K562 (cell line): ENCODE measurements around the gene HOXB7. TPM values are rescaled to one million over a fixed set of nuclear protein-coding genes. Genes with fewer than 3 reads are reported as not detected.

ENCODE experiments used
- ATAC-seq: fragments of 200-7000 bp; cut with Tn5 transposase; 3 replicates; pipeline ENCODE4 v1.9.1; 2020; ENCODE audit warnings: moderate library complexity
- BruUV-seq: library from RNA; stranded (reverse); fragments of 400-500 nt; replicated peaks from 2 replicates; lab custom pipeline; 2021; lab: Mats Ljungman, UMichigan
- CTCF ChIA-PET: fragments of 300-600 bp; formaldehyde crosslinking; extraction: SDS; loops from one replicate; lab custom pipeline; 2021; ENCODE audit warnings: low intra/inter-chr PET ratio; lab: Yijun Ruan, JAX
- POLR2A ChIA-PET: fragments of 300-600, 350-650 bp; sonication (Branson Sonifier 250); formaldehyde crosslinking; extraction: SDS; loops from one replicate; lab custom pipeline; 2021; ENCODE audit warnings: antibody characterized with exemption, inconsistent platforms; lab: Yijun Ruan, JAX
- DNase-seq, 4 experiments: peaks; one replicate each; pipeline versions ENCODE4 v3.0.0 to v3.0.0-alpha.2; 2011 to 2018; ENCODE audit warnings: low spot score in 3 of 4, mixed read lengths in 3 of 4; ENCODE audit errors: extremely low read depth in 1 of 4
- FAIRE-seq: peaks from 2 replicates; lab custom pipeline; 2011; peaks lifted over from hg19 to GRCh38; lab: Jason Lieb, UNC
- H2AFZ ChIP-seq: 2 replicates; pipeline ENCODE4 v1.6.0; 2011; ENCODE audit warnings: low read depth, low read length, control low read depth, inconsistent platforms
- H3K27ac ChIP-seq: fragments of 200-600 bp; 3 replicates; pipeline ENCODE4 v1.8.0; 2011; ENCODE audit warnings: low read depth, mild to moderate bottlenecking, control low read depth, inconsistent platforms, low read length, moderate library complexity, mixed read lengths; ENCODE audit errors: extremely low read depth
- H3K27me3 ChIP-seq, 2 experiments: fragments of 300-600 bp in 1 of 2; 2 replicates in 1 of 2; 3 replicates in 1 of 2; pipeline versions ENCODE4 v1.6.0 to v1.8.0; 2011; ENCODE audit warnings: inconsistent platforms in 2 of 2, low read length in 2 of 2, mild to moderate bottlenecking in 1 of 2, mixed read lengths in 1 of 2, moderate library complexity in 1 of 2; ENCODE audit not compliant: control insufficient read depth in 2 of 2, insufficient read depth in 2 of 2
- H3K36me3 ChIP-seq: fragments of 300-600 bp; 3 replicates; pipeline ENCODE4 v1.8.0; 2011; ENCODE audit warnings: mild to moderate bottlenecking, low read length, inconsistent platforms; ENCODE audit not compliant: control insufficient read depth, insufficient read depth
- H3K4me1 ChIP-seq, 2 experiments: fragments of 200-600 bp in 1 of 2; replicated peaks in 1 of 2; 2 replicates in 1 of 2; 3 replicates in 1 of 2; pipeline versions ENCODE4 v1.5.1 to v1.8.0; 2011; ENCODE audit warnings: inconsistent platforms in 2 of 2, low read length in 2 of 2, mild to moderate bottlenecking in 1 of 2, mixed read lengths in 1 of 2, moderate library complexity in 1 of 2; ENCODE audit not compliant: control insufficient read depth in 2 of 2, insufficient read depth in 2 of 2
- H3K4me2 ChIP-seq: 2 replicates; pipeline ENCODE4 v1.6.1; 2011; ENCODE audit warnings: low read length, control low read depth, inconsistent platforms, mixed read lengths; ENCODE audit not compliant: insufficient read depth
- H3K4me3 ChIP-seq: fragments of 200-600 bp; sonication (generic), shearing (Covaris generic); 2 replicates; pipeline ENCODE4 v1.5.1; 2016; ENCODE audit warnings: control low read depth, inconsistent platforms
- H3K79me2 ChIP-seq: fragments of 200-600 bp; 3 replicates; pipeline ENCODE4 v1.8.0; 2011; ENCODE audit warnings: low read length, inconsistent platforms; ENCODE audit not compliant: control insufficient read depth, insufficient read depth
- H3K9ac ChIP-seq, 2 experiments: 2 replicates each; pipeline versions ENCODE4 v1.6.0 to v1.6.1; 2011; ENCODE audit warnings: low read depth in 2 of 2, low read length in 2 of 2, control low read depth in 1 of 2, inconsistent platforms in 1 of 2, mild to moderate bottlenecking in 1 of 2, mixed read lengths in 1 of 2; ENCODE audit not compliant: insufficient read depth in 1 of 2
- H3K9me1 ChIP-seq: one replicate; pipeline ENCODE4 v1.6.0; 2011; ENCODE audit warnings: inconsistent platforms, mild to moderate bottlenecking, low read length, moderate library complexity; ENCODE audit not compliant: control insufficient read depth, insufficient read depth
- H3K9me3 ChIP-seq: replicated peaks from 2 replicates; pipeline ENCODE4 v1.5.1; 2011; ENCODE audit warnings: low read depth, low read length, inconsistent platforms; ENCODE audit not compliant: control insufficient read depth, insufficient read depth
- H4K20me1 ChIP-seq: replicated peaks from 2 replicates; pipeline ENCODE4 v1.6.1; 2011; ENCODE audit warnings: low read length, inconsistent platforms, mixed read lengths; ENCODE audit not compliant: control insufficient read depth, insufficient read depth
- BCOR ChIP-seq: fragments of 450-650 bp; IDR thresholded peaks from 2 replicates; pipeline ENCODE4 v1.6.1; 2016
- FOSL1 ChIP-seq: fragments of 200-800 bp; sonication (Bioruptor generic); conservative IDR thresholded peaks from 2 replicates; pipeline ENCODE4 v1.6.1; 2016; ENCODE audit warnings: missing genetic modification characterization, missing compliant biosample characterization
- HDAC2 ChIP-seq: fragments of 450-650 bp; IDR thresholded peaks from 2 replicates; pipeline ENCODE4 v1.6.1; 2016; ENCODE audit warnings: mild to moderate bottlenecking
- HNRNPLL ChIP-seq: fragments of 200-400 bp; formaldehyde crosslinking; IDR thresholded peaks from 2 replicates; pipeline ENCODE4 v1.6.1; 2017; ENCODE audit warnings: low read length, low read depth, mild to moderate bottlenecking; ENCODE audit not compliant: poor library complexity, severe bottlenecking
- KDM1A ChIP-seq, 2 experiments: fragments of 450-650 bp; IDR thresholded peaks; 2 replicates each; pipeline ENCODE4 v1.6.1; 2016; ENCODE audit warnings: mild to moderate bottlenecking in 2 of 2
- LCOR ChIP-seq: sonication (generic); formaldehyde crosslinking; IDR thresholded peaks from 2 replicates; pipeline ENCODE4 v1.8.0; 2022; ENCODE audit warnings: mild to moderate bottlenecking, missing genetic modification reagents
- MAFG ChIP-seq: fragments of 450-650 bp; conservative IDR thresholded peaks from 2 replicates; pipeline ENCODE4 v1.6.1; 2016; ENCODE audit warnings: missing genetic modification characterization, missing compliant biosample characterization
- NCOA2 ChIP-seq, 2 experiments: fragments of 450-650 bp; IDR thresholded peaks; 2 replicates each; pipeline ENCODE4 v1.6.1; 2018; ENCODE audit warnings: mild to moderate bottlenecking in 2 of 2, moderate library complexity in 1 of 2; ENCODE audit not compliant: partially characterized antibody in 2 of 2
- NR1H2 ChIP-seq: sonication (generic); formaldehyde crosslinking; IDR thresholded peaks from 2 replicates; pipeline ENCODE4 v1.4.0; 2020; ENCODE audit warnings: mild to moderate bottlenecking, missing genetic modification reagents
- PHF20 ChIP-seq: fragments of 450-650 bp; IDR thresholded peaks from 2 replicates; pipeline ENCODE4 v1.6.1; 2018; ENCODE audit not compliant: partially characterized antibody
- PTBP1 ChIP-seq: fragments of 200-400 bp; formaldehyde crosslinking; IDR thresholded peaks from 2 replicates; pipeline ENCODE4 v1.6.1; 2017; ENCODE audit warnings: low read depth, low read length
- RFX5 ChIP-seq: IDR thresholded peaks from 2 replicates; pipeline ENCODE4 v1.6.1; 2011; ENCODE audit warnings: low read depth, mild to moderate bottlenecking, improper control_type of control experiment, low read length
- SIRT6 ChIP-seq: IDR thresholded peaks from one replicate; pipeline ENCODE4 v1.6.1; 2012; ENCODE audit warnings: low read depth, mild to moderate bottlenecking, control low read depth, inconsistent platforms, low read length, moderate library complexity
- SMARCA5 ChIP-seq: fragments of 450-650 bp; IDR thresholded peaks from 2 replicates; pipeline ENCODE4 v1.6.1; 2016
- TAL1 ChIP-seq: fragments of 450-650 bp; IDR thresholded peaks from 2 replicates; pipeline ENCODE4 v1.6.1; 2016; ENCODE audit warnings: mild to moderate bottlenecking
- ZNF175 ChIP-seq: fragments of 200-800 bp; sonication (Bioruptor generic); IDR thresholded peaks from 2 replicates; pipeline ENCODE4 v1.6.1; 2016; ENCODE audit warnings: low read depth, mild to moderate bottlenecking, missing genetic modification characterization, missing compliant biosample characterization
- ZNF436 ChIP-seq: fragments of 250-450, 450-650 bp; sonication (Bioruptor Pico); formaldehyde crosslinking; IDR thresholded peaks from 2 replicates; pipeline ENCODE4 v1.7.0; 2020; ENCODE audit warnings: mild to moderate bottlenecking
- WGBS: fragments of 100-300 bp; shearing (Covaris generic); methylation state at CpG from one replicate; pipeline ENCODE4 v1.1.6; 2016; ENCODE audit warnings: low coverage, mixed read lengths; ENCODE audit not compliant: insufficient coverage; ENCODE audit errors: missing lambda C conversion rate; 5-methylcytosine and 5-hydroxymethylcytosine counted together
- in situ Hi-C: fragments of 300-500 bp; cut with MboI; formaldehyde crosslinking; loops from 4 replicates; pipeline ENCODE4 v1.15.0; 2018; ENCODE audit warnings: inconsistent platforms, mixed read lengths
- intact Hi-C: fragments of 100-400 bp; cut with micrococcal nuclease; formaldehyde crosslinking; loops from 2 replicates; pipeline ENCODE4 v1.14.2; 2022
- polyA plus RNA-seq, 8 experiments: library from polyadenylated mRNA; depleted of rRNA in 4 of 8; stranded (reverse) in 5 of 8; unstranded in 3 of 8; fragments of >200 nt; fragmentation: Nextera tagmentation in 2 of 8; fragmentation: Illumina TruSeq in 1 of 8; extraction: Ambion mirVana in 2 of 8; extraction: Trizol in 1 of 8; gene quantifications; 2 replicates each; pipeline versions ENCODE4 v1.2.1 to v1.2.3, GENCODE V29; 2011 to 2014; ENCODE audit warnings: inconsistent platforms in 1 of 8, missing spikeins in 1 of 8
- total RNA-seq, 7 experiments: library from RNA; depleted of rRNA in 6 of 7; stranded (reverse); fragments of >200 nt in 6 of 7; fragmentation: Illumina TruSeq in 2 of 7; extraction: Trizol in 2 of 7; gene quantifications; 2 replicates each; pipeline versions ENCODE4 v1.2.1 to v1.2.3, GENCODE V29; 2011 to 2021; ENCODE audit warnings: low replicate concordance in 1 of 7
- TF ChIP-seq, protein P1 (sequence below): fragments of 250-450 bp; sonication (Bioruptor Pico); IDR thresholded peaks from 2 replicates; pipeline ENCODE4 v1.5.1; 2021; ENCODE audit warnings: mild to moderate bottlenecking
- TF ChIP-seq, protein P2 (sequence below): fragments of 150-350 bp; IDR thresholded peaks from 2 replicates; pipeline ENCODE4 v1.6.1; 2014; ENCODE audit warnings: low read depth, mild to moderate bottlenecking, low read length, borderline replicate concordance

The HOXB7 gene
- total and polyA plus RNA-seq, 9 of the 15 experiments (the other 6 are each of a cell fraction or from before 2014, with no cell fraction given) = 5.5 to 16.7 (median 8.3) TPM

DNA sequence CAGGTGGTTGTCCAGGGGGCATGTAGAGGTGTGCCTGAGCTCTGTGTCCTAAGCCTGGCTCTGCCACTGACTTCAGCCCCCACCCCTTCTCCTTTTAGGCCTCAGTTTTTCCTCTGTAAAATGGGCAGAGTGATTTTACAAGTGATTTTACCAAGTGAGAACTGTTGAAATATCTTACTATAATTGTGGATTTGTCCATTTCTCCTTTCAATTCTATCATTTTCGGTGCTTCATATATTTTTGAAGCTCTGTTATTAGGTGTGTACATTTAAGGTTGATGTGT is 37.1 kb upstream of the HOXB7 start:
- FAIRE-seq (no peak), DNase-seq (no peak), ATAC-seq (no peak)
- in situ Hi-C loops = no loop called here
- Histone ChIP-seq H3K36me3 (no peaks in the 10 kb centered on the region), H3K27ac (0 out of 3 replicates have a peak overlapping the region, but pooled peaks have one; percentile 78), H3K79me2 (peaks cover 30% of the 10 kb centered on the region), H3K27me3 (no peaks in the 10 kb centered on the region), H3K4me2 (peak overlapping the region; percentile 80), H2AFZ (peak overlapping the region; percentile 98), H3K9ac (peak overlapping the region; percentile 70 to 84; a peak in 1 of 4 replicates), H4K20me1 (no peaks in the 10 kb centered on the region), H3K4me1 (peaks cover 9 to 18% of the 10 kb centered on the region in 2 experiments; a peak in 4 of 5 replicates), H3K9me1 (no peaks in the 10 kb centered on the region), H3K4me3 (peak overlapping the region; percentile 56; the same call in 1 of the 2 replicates), H3K9me3 (no peaks in the 10 kb centered on the region)
- 18% methylated on average over 1 of the region's 1 CpG for WGBS
- intact Hi-C loops = no loop called here
- BruUV-seq = no TSS peak
- ChIA-PET POLR2A (interaction anchor here (0.6 to 2.4 kb wide), 5 partner anchors 8 to 1714 kb away, joined by 3 to 6 read pairs (median 4); no protein-coding TSS in a partner anchor), CTCF (interaction anchor here (0.7 kb wide), 1 partner anchor 657 kb away, joined by 3 read pairs; no protein-coding TSS in a partner anchor)
- TF ChIP-seq, protein P1, sequence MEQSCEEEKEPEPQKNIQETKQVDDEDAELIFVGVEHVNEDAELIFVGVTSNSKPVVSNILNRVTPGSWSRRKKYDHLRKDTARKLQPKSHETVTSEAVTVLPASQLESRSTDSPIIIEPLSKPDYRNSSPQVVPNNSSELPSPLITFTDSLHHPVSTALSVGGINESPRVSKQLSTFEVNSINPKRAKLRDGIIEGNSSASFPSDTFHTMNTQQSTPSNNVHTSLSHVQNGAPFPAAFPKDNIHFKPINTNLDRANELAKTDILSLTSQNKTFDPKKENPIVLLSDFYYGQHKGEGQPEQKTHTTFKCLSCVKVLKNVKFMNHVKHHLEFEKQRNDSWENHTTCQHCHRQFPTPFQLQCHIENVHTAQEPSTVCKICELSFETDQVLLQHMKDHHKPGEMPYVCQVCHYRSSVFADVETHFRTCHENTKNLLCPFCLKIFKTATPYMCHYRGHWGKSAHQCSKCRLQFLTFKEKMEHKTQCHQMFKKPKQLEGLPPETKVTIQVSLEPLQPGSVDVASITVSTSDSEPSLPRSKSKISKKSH = no peak
- TF ChIP-seq NCOA2 (IDR thresholded peaks at IDR 0.05; ENCODE audit: partially characterized antibody in 2 of 2) (no peak), MAFG (tag) (no peak), TAL1 (no peak), KDM1A (IDR thresholded peaks at IDR 0.05) (peak; percentile 75 to 80), HNRNPLL (peak; percentile 1), BCOR (peak; percentile 94), RFX5 (no peak), FOSL1 (tag) (no peak), PHF20 (peak; percentile 26), HDAC2 (peak; percentile 69; the same call in 1 of the 2 replicates), PTBP1 (0 out of 2 replicates have a peak, but pooled peaks have one; percentile 68), ZNF175 (CRISPR knock-in tag) (no peak), NR1H2 (no peak), SIRT6 (no peak), ZNF436 (CRISPR knock-in tag) (no peak), SMARCA5 (peak; percentile 71; the same call in 1 of the 2 replicates), LCOR (CRISPR knock-in tag) (0 out of 2 replicates have a peak, but pooled peaks have one; percentile 8)
- TF ChIP-seq, protein P2, sequence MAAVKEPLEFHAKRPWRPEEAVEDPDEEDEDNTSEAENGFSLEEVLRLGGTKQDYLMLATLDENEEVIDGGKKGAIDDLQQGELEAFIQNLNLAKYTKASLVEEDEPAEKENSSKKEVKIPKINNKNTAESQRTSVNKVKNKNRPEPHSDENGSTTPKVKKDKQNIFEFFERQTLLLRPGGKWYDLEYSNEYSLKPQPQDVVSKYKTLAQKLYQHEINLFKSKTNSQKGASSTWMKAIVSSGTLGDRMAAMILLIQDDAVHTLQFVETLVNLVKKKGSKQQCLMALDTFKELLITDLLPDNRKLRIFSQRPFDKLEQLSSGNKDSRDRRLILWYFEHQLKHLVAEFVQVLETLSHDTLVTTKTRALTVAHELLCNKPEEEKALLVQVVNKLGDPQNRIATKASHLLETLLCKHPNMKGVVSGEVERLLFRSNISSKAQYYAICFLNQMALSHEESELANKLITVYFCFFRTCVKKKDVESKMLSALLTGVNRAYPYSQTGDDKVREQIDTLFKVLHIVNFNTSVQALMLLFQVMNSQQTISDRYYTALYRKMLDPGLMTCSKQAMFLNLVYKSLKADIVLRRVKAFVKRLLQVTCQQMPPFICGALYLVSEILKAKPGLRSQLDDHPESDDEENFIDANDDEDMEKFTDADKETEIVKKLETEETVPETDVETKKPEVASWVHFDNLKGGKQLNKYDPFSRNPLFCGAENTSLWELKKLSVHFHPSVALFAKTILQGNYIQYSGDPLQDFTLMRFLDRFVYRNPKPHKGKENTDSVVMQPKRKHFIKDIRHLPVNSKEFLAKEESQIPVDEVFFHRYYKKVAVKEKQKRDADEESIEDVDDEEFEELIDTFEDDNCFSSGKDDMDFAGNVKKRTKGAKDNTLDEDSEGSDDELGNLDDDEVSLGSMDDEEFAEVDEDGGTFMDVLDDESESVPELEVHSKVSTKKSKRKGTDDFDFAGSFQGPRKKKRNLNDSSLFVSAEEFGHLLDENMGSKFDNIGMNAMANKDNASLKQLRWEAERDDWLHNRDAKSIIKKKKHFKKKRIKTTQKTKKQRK = no peak
